Measurements from ENCODE around the gene FAM170B. TPM values are rescaled to one million over a fixed set of nuclear protein-coding genes. Genes with fewer than 3 reads are reported as not detected.

Gene FAM170B
- total RNA-seq, 6 donors from 2014 or later = 0.24 TPM; not detected in 5

DNA sequence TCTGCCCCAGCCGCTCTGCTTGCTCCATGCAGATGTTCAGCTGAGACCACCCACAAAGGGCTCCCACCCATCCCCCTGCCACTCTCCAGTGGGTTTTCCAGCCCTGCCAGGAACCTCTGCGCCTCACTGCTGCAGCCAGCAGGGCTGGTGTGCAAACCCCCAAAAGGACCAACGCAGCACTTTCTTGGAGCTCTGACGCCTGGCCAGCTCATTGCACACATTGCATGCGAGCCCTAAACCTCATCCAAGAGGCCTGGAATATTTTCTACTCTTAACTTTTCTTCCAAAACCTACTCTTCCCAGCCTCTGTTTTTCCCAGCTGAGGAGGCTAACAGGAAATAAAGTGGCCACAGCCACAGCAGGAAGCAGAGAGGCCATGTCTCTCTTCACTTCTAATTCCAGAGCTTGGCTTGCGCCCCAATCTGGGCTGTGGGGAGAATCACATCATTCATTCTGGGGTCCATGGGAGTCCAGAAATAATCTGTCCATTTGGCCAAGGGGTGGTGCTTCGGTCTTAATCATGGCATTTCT, 4.6 kb upstream of the FAM170B start:
- peaks cover 0 to 14% (median 6%) of the 10 kb centered on the region in 4 donors for H3K4me1 ChIP-seq
- no peak overlapping the region for H3K4me3 ChIP-seq
- DNase-seq = peak in 1 of 2 donors; percentile 13
- no peaks in the 10 kb centered on the region for H3K27me3 ChIP-seq
- H3K27ac ChIP-seq = peak overlapping the region in 3 of 4 donors; percentile 43 to 64 (median 50)
- 82 to 94% methylated on average over 7 of the region's 7 CpGs for WGBS, 2 donors
- TF ChIP-seq, protein P1, sequence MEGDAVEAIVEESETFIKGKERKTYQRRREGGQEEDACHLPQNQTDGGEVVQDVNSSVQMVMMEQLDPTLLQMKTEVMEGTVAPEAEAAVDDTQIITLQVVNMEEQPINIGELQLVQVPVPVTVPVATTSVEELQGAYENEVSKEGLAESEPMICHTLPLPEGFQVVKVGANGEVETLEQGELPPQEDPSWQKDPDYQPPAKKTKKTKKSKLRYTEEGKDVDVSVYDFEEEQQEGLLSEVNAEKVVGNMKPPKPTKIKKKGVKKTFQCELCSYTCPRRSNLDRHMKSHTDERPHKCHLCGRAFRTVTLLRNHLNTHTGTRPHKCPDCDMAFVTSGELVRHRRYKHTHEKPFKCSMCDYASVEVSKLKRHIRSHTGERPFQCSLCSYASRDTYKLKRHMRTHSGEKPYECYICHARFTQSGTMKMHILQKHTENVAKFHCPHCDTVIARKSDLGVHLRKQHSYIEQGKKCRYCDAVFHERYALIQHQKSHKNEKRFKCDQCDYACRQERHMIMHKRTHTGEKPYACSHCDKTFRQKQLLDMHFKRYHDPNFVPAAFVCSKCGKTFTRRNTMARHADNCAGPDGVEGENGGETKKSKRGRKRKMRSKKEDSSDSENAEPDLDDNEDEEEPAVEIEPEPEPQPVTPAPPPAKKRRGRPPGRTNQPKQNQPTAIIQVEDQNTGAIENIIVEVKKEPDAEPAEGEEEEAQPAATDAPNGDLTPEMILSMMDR (IDR thresholded peaks at IDR 0.05) = no peak
- TF ChIP-seq EP300 (IDR thresholded peaks at IDR 0.05) (no peak), POLR2AphosphoS5 (IDR thresholded peaks at IDR 0.05) (no peak), POLR2A (IDR thresholded peaks at IDR 0.05) (no peak)
- H3K36me3 ChIP-seq = no peaks in the 10 kb centered on the region
- no peaks in the 10 kb centered on the region for H3K9me3 ChIP-seq
- peak in 1 of 2 donors; percentile 66 for ATAC-seq (ENCODE audit: low FRiP score in 2 of 2)

DNA sequence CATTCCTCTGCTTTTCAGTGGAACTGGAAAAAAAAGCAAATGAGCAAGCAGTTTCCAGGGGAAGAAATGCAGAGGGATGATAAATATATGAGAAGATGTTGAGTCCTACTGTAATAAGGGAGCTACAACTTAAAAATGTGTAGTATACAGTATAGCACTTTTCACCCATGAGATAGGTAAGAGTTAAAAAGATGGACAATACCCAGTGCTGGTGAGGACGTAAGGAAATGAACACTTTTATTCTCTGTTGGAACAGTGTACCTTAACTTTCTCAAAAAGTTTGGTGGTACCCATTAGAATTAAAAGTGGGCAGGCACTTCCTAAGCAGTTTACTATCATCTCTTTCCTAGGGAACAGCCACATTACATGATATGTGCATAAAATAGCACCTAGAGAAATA, 2.7 kb upstream of the FAM170B start:
- no peaks in the 10 kb centered on the region for H3K9me3 ChIP-seq
- H3K36me3 ChIP-seq = no peaks in the 10 kb centered on the region
- ATAC-seq (ENCODE audit: low FRiP score in 2 of 2) (no peak), DNase-seq (no peak)
- H3K4me1 ChIP-seq = peaks cover 0 to 14% (median 6%) of the 10 kb centered on the region in 4 donors
- H3K27ac ChIP-seq = peak overlapping the region in 1 of 4 donors; percentile 62
- H3K4me3 ChIP-seq = no peak overlapping the region
- no peaks in the 10 kb centered on the region for H3K27me3 ChIP-seq
- TF ChIP-seq, protein P1 (IDR thresholded peaks at IDR 0.05) = no peak
- no peak for TF ChIP-seq POLR2AphosphoS5 (IDR thresholded peaks at IDR 0.05)
- TF ChIP-seq EP300 (IDR thresholded peaks at IDR 0.05) = no peak
- TF ChIP-seq POLR2A (IDR thresholded peaks at IDR 0.05) = no peak
- WGBS, 2 donors = 68 to 69% methylated on average over 1 of the region's 1 CpG

DNA sequence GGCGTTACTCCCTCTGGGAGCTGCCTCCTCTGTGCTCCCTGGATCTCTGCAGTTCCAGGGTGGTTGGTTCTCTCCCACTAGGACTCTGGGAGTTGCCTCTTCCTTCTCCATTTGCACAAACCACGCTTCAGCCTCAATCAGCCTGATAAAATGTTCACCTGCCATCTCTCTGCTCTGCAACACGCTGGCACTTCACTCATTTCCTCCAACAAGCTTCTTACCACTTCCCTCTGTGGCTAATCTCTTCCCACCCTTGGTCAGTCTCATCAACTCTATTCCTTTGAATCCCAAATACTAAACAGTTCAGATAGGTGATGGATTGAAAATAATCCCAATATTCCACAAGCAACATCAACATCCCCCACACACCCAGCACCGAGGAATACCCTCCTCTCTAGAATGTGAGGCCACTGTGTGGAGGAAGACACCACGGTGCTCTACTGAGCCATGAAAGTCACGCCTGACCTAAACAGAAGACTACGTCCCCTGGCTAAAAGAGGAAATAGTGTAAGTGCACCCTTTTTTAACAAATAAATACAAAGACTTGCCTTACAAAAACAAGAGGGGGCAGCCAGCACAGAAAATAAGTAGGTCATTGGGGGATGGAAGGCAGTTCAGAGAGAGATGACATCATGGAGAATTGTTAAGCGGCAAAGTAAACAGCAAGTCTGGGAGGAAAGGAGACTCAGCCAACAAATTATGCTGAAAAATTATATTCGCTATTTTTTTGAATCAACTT, 1.9 kb upstream of the FAM170B start:
- TF ChIP-seq, protein P1 (IDR thresholded peaks at IDR 0.05) = peak in 1 of 6 experiments; percentile 5
- TF ChIP-seq POLR2A (IDR thresholded peaks at IDR 0.05) (no peak), POLR2AphosphoS5 (IDR thresholded peaks at IDR 0.05) (peak in 1 of 2 donors; percentile 14), EP300 (IDR thresholded peaks at IDR 0.05) (peak in 1 of 4 donors; percentile 51)
- DNase-seq (no peak), ATAC-seq (ENCODE audit: low FRiP score in 2 of 2) (no peak)
- WGBS, 2 donors = 42 to 57% methylated on average over 9 of the region's 9 CpGs
- Histone ChIP-seq H3K9me3 (no peaks in the 10 kb centered on the region), H3K4me3 (no peak overlapping the region), H3K36me3 (no peaks in the 10 kb centered on the region), H3K27me3 (no peaks in the 10 kb centered on the region), H3K27ac (peak overlapping the region in 3 of 4 donors; percentile 28 to 62 (median 55)), H3K4me1 (peaks cover 0 to 14% (median 6%) of the 10 kb centered on the region in 4 donors)

DNA sequence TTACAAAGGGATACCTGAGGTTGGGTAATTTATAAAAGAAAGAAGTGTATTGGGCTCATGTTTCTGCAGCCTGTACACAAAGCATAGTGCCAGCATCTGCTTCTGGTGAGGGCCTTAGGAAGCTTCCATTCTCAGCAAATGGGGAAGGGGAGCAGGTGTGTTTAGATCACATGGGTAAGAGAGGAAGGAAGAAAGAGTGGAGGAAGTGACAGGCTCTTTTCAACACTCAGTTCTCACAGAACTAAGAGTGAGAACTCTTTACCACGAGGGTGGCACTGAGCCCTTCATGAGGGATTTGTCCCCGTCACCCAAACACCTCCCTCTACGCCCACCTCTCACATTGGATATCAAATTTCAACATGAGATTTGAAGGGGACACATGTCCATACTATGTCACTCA, 506 bp upstream of the FAM170B start:
- Histone ChIP-seq H3K27ac (no peak overlapping the region), H3K9me3 (no peaks in the 10 kb centered on the region), H3K4me3 (no peak overlapping the region), H3K36me3 (no peaks in the 10 kb centered on the region), H3K27me3 (no peaks in the 10 kb centered on the region), H3K4me1 (peaks cover 0 to 14% (median 3%) of the 10 kb centered on the region in 4 donors)
- no peak for DNase-seq
- WGBS, 2 donors = 58 to 64% methylated on average over 3 of the region's 3 CpGs
- TF ChIP-seq POLR2A (IDR thresholded peaks at IDR 0.05) = no peak
- TF ChIP-seq POLR2AphosphoS5 (IDR thresholded peaks at IDR 0.05) = no peak
- TF ChIP-seq, protein P1 (IDR thresholded peaks at IDR 0.05) = no peak
- no peak for TF ChIP-seq EP300 (IDR thresholded peaks at IDR 0.05)
- no peak for ATAC-seq (ENCODE audit: low FRiP score in 2 of 2)
